AG04450 (cell line): ENCODE results near the gene HPCAL1. TPM values are rescaled to one million over a fixed set of nuclear protein-coding genes. Genes with fewer than 3 reads are reported as not detected.
"Not testable (repeated sequence)": the region's sequence is repeated elsewhere in the genome, so short reads cannot be mapped to it uniquely, and the experiment has no call there.

Experiments
- CTCF ChIA-PET: fragments of 300-600, 350-600 bp; formaldehyde crosslinking; extraction: SDS; loops from one replicate; lab custom pipeline; 2022; ENCODE audit warnings: antibody characterized with exemption, inconsistent platforms; lab: Charles Lee
- POLR2A ChIA-PET: fragments of 350-600 bp; formaldehyde crosslinking; extraction: SDS; loops from one replicate; lab custom pipeline; 2021; ENCODE audit warnings: antibody characterized with exemption, inconsistent platforms; lab: Yijun Ruan, JAX
- DNase-seq: peaks from one replicate; pipeline ENCODE4 v3.0.0-alpha.2; 2011; ENCODE audit warnings: low read depth, low spot score
- H3K27ac ChIP-seq: one replicate; pipeline ENCODE4 v1.5.1; 2012; ENCODE audit warnings: low read depth, low read length, control low read depth
- H3K27me3 ChIP-seq: one replicate; pipeline ENCODE4 v1.6.0; 2012; ENCODE audit warnings: low read length; ENCODE audit not compliant: control insufficient read depth, insufficient read depth
- H3K4me3 ChIP-seq: 2 replicates; pipeline ENCODE4 v1.5.1; 2011; ENCODE audit warnings: mild to moderate bottlenecking, low read depth, low read length, control low read depth
- H3K9me3 ChIP-seq: 2 replicates; pipeline ENCODE4 v1.5.1; 2012; ENCODE audit warnings: low read length; ENCODE audit not compliant: control insufficient read depth, insufficient read depth
- CTCF ChIP-seq: IDR thresholded peaks from 2 replicates; pipeline ENCODE4 v1.5.1; 2011; ENCODE audit warnings: low read depth, low read length, control low read depth, inconsistent platforms
- polyA plus RNA-seq: library from polyadenylated mRNA; depleted of rRNA; stranded (reverse); fragments of >200 nt; gene quantifications from 2 replicates; pipeline ENCODE4 v1.2.3, GENCODE V29; 2011

HPCAL1 gene
- polyA plus RNA-seq, 1 experiment = 14.4 TPM

- Histone ChIP-seq H3K27ac (no peak overlapping the region), H3K27me3 (no peaks in the 10 kb centered on the region), H3K4me3 (no peak overlapping the region), H3K9me3 (peaks cover 3% of the 10 kb centered on the region)
- ChIA-PET POLR2A (interaction anchor here (0.7 kb wide), 1 partner anchor 163 kb away, joined by 4 read pairs; no protein-coding TSS in a partner anchor), CTCF (no interaction called here)
- TF ChIP-seq CTCF = no peak
- DNase-seq = no peak
Observed at GRCh38 chr2:10292033-10292432, 10.7 kb upstream of the HPCAL1 start.

GRCh38 chr2:10293603-10294002, 9.1 kb upstream of the HPCAL1 start:
- CTCF ChIA-PET = interaction anchor here (0.6 kb wide), 1 partner anchor 841 kb away, joined by 7 read pairs; no protein-coding TSS in a partner anchor
- H3K27ac ChIP-seq = no peak overlapping the region
- POLR2A ChIA-PET = no interaction called here
- DNase-seq = no peak
- no peaks in the 10 kb centered on the region for H3K27me3 ChIP-seq
- no peak overlapping the region for H3K4me3 ChIP-seq
- no peak for TF ChIP-seq CTCF
- peaks cover 3% of the 10 kb centered on the region for H3K9me3 ChIP-seq

GRCh38 chr2:10294077-10294476, 8.6 kb upstream of the HPCAL1 start:
- ChIA-PET CTCF (interaction anchor here (0.6 kb wide), 1 partner anchor 842 kb away, joined by 7 read pairs; no protein-coding TSS in a partner anchor), POLR2A (no interaction called here)
- no peak for DNase-seq

GRCh38 chr2:10295649-10296048, 7.1 kb upstream of the HPCAL1 start:
- H3K27ac ChIP-seq, H3K9me3 ChIP-seq, H3K27me3 ChIP-seq, H3K4me3 ChIP-seq, DNase-seq, CTCF ChIA-PET: not testable (repeated sequence)
- POLR2A ChIA-PET = interaction anchor here (0.5 kb wide), 1 partner anchor 133 kb away, joined by 3 read pairs; no protein-coding TSS in a partner anchor

More at GRCh38 chr2:10294077-10294476, 8.6 kb upstream of the HPCAL1 start:
- Histone ChIP-seq H3K27me3 (no peaks in the 10 kb centered on the region), H3K9me3 (peaks cover 3% of the 10 kb centered on the region), H3K4me3 (no peak overlapping the region), H3K27ac (no peak overlapping the region)
- no peak for TF ChIP-seq CTCF

- H3K27me3 ChIP-seq = no peaks in the 10 kb centered on the region
- CTCF ChIA-PET = interaction anchor here (0.8 kb wide), 1 partner anchor 199 kb away, joined by 3 read pairs; no protein-coding TSS in a partner anchor
- no peak for DNase-seq
- POLR2A ChIA-PET = no interaction called here
- no peak overlapping the region for H3K4me3 ChIP-seq
- no peak for TF ChIP-seq CTCF
- no peak overlapping the region for H3K27ac ChIP-seq
- peaks cover 3% of the 10 kb centered on the region for H3K9me3 ChIP-seq
Observed at GRCh38 chr2:10296142-10296541, 6.6 kb upstream of the HPCAL1 start.
